K562 (cell line): ENCODE results near the gene REEP3.

Experiments
- ATF6 ChIP-seq: sonication (generic); formaldehyde crosslinking; IDR thresholded peaks from 2 replicates; pipeline ENCODE4 v1.4.0; 2020; ENCODE audit warnings: mild to moderate bottlenecking, missing genetic modification reagents
- CREB3 ChIP-seq: fragments of 450-650 bp; conservative IDR thresholded peaks from 2 replicates; pipeline ENCODE4 v1.6.1; 2016; ENCODE audit warnings: missing genetic modification characterization, low read depth, mild to moderate bottlenecking, missing compliant biosample characterization, moderate library complexity
- ELF2 ChIP-seq: fragments of 250-450 bp; sonication (Bioruptor Pico); IDR thresholded peaks from 2 replicates; pipeline ENCODE4 v1.5.0; 2021; ENCODE audit warnings: mild to moderate bottlenecking
- ELK1 ChIP-seq: sonication (generic); formaldehyde crosslinking; IDR thresholded peaks from 2 replicates; pipeline ENCODE4 v1.8.1; 2022; ENCODE audit warnings: missing genetic modification reagents
- FOXM1 ChIP-seq, 2 experiments: fragments of 450-650 bp in 1 of 2; sonication (generic) in 1 of 2; formaldehyde crosslinking in 1 of 2; IDR thresholded peaks; 2 replicates each; pipeline versions ENCODE4 v1.6.1 to v1.9.0; 2017 to 2022; ENCODE audit warnings: low read depth in 2 of 2, mild to moderate bottlenecking in 2 of 2, missing genetic modification reagents in 1 of 2, moderate library complexity in 1 of 2
- NCOA1 ChIP-seq: fragments of 450-650 bp; IDR thresholded peaks from 2 replicates; pipeline ENCODE4 v1.6.1; 2016; ENCODE audit warnings: low read depth
- REST ChIP-seq, 2 experiments: fragments of 450-650 bp; formaldehyde crosslinking in 1 of 2; IDR thresholded peaks; 2 replicates each; pipeline versions ENCODE4 v1.4.0 to v1.6.1; 2014 to 2020; ENCODE audit warnings: mild to moderate bottlenecking in 2 of 2, borderline replicate concordance in 1 of 2, low read depth in 1 of 2
- TCF7L2 ChIP-seq: fragments of 150-350 bp; IDR thresholded peaks from 2 replicates; pipeline ENCODE4 v1.6.1; 2016; ENCODE audit warnings: low read depth, mild to moderate bottlenecking, low read length, moderate library complexity
- ZFP36 ChIP-seq: fragments of 150-350 bp; IDR thresholded peaks from 2 replicates; pipeline ENCODE4 v1.6.1; 2018; ENCODE audit warnings: low read length, low read depth; ENCODE audit not compliant: partially characterized antibody
- ZNF24 ChIP-seq: fragments of 450-650 bp; IDR thresholded peaks from 2 replicates; pipeline ENCODE4 v1.6.1; 2016
- ZNF274 ChIP-seq: IDR thresholded peaks from 2 replicates; pipeline ENCODE4 v1.6.1; 2011; ENCODE audit warnings: low read depth, mild to moderate bottlenecking, low read length, moderate library complexity, borderline replicate concordance

GRCh38 chr10:63619426-63619825, 98.2 kb downstream of the REEP3 start:
- TF ChIP-seq ZNF24 (no peak), ZNF274 (no peak), ELK1 (CRISPR knock-in tag) (no peak), ELF2 (CRISPR knock-in tag) (no peak), REST (IDR thresholded peaks at IDR 0.05; ENCODE audit: borderline replicate concordance) (no peak), REST (CRISPR knock-in tag; IDR thresholded peaks at IDR 0.05; ENCODE audit: low read depth) (no peak), ZFP36 (no peak), CREB3 (tag) (no peak), ATF6 (CRISPR knock-in tag) (no peak), TCF7L2 (no peak), NCOA1 (no peak), FOXM1 (IDR thresholded peaks at IDR 0.05; ENCODE audit: low read depth) (no peak), FOXM1 (CRISPR knock-in tag; IDR thresholded peaks at IDR 0.05; ENCODE audit: low read depth) (no peak)
